Femur (tissue), 1 donor: Measurements from ENCODE around the gene ITPR1.
A peak's percentile ranks its signal among the peaks of the same experiment; 100 is the strongest.

Experiments
- DNase-seq: peaks from one replicate; pipeline ENCODE4 v3.0.0-alpha.2; 2017

The ITPR1 gene

GRCh38 chr3:4794798-4795197 lies 301.6 kb downstream of the ITPR1 start:
- DNase-seq, result no peak

DNA sequence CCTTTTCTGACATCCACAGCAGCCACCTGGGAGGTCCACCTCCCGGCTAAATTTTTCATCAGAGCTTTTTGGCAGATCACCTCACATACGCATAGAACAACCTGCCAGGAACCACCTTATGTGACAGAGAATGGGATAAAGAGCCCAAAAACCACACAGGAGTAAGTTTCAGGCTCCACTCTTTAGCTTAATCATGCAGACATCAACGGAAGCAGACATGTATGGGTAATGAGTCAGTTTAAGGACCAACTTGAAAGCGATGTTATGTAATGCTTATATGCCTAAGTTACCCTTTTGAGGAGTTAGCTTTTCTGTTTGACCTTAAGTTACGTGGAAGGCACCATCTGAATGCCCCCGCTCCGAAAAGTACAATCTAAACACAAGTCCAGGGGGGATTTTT lies 302.8 kb downstream of the ITPR1 start:
- DNase-seq, result no peak

GRCh38 chr3:4797201-4797705 lies 304.1 kb downstream of the ITPR1 start:
- no peak for DNase-seq

GRCh38 chr3:4799266-4800256 lies 306.4 kb downstream of the ITPR1 start:
- DNase-seq, result no peak

GRCh38 chr3:4800595-4800994 lies 307.4 kb downstream of the ITPR1 start:
- DNase-seq, result no peak

DNA sequence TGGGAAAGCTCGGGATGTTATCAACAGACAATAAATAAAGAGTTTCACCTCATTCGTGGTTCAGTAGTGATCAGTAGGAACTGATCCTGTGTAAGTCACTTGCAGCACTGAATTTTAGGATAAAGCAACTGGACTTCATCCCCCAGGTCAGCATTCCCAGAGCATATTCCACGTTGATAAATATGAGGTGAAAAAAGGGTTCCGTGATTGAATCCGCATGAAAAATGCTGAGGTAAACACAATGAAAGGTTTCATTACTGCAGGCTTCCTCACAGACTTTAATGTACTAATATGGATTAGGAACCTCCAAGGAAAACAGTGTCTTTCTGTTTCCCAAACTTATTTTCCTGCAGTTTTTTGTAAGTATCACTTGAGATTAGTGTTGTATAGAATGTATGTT lies 308.7 kb downstream of the ITPR1 start:
- no peak for DNase-seq

DNA sequence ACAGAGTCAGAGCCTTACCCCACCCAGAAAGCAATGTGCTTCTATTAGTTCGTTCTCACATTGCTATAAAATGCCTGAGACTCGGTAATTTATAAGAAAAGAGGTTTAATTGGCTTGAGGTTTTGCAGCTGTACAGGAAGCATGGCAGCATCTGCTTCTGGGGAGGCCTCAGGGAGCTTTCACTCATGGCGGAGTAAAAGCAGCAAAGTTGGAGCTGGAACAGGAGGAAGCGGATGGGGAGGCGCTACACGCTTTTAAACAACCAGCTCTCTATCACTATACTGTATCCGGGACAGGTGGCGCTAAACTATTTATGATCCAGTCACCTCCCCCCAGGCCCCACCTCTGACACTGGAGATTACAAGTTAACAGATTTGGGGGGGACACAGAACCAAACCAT lies 309.8 kb downstream of the ITPR1 start:
- DNase-seq, result no peak

- DNase-seq, result no peak
These were observed 311.3 kb downstream of the ITPR1 start for GRCh38 chr3:4804161-4805058.

DNA sequence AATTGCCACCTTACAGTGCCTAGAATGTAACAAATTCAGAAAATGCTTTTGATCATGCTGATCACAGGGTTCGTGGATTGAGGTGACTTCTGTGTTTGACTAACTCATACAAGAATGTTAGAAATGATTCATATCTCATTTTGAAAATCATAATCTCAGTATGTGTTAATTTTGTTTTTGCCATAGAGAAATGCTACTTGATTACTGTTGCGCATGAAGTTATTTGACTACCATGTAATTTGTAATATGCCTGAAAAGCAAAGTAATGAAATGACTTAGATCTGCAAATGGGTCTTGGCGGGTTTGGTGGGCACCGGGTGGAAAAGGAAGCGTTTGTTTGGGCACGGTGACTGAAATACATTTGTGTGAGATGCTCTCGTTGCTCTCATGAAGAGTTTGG lies 312.5 kb downstream of the ITPR1 start:
- no peak for DNase-seq

- DNase-seq, result no peak
These were observed 313.5 kb downstream of the ITPR1 start for GRCh38 chr3:4806535-4807108.

DNA sequence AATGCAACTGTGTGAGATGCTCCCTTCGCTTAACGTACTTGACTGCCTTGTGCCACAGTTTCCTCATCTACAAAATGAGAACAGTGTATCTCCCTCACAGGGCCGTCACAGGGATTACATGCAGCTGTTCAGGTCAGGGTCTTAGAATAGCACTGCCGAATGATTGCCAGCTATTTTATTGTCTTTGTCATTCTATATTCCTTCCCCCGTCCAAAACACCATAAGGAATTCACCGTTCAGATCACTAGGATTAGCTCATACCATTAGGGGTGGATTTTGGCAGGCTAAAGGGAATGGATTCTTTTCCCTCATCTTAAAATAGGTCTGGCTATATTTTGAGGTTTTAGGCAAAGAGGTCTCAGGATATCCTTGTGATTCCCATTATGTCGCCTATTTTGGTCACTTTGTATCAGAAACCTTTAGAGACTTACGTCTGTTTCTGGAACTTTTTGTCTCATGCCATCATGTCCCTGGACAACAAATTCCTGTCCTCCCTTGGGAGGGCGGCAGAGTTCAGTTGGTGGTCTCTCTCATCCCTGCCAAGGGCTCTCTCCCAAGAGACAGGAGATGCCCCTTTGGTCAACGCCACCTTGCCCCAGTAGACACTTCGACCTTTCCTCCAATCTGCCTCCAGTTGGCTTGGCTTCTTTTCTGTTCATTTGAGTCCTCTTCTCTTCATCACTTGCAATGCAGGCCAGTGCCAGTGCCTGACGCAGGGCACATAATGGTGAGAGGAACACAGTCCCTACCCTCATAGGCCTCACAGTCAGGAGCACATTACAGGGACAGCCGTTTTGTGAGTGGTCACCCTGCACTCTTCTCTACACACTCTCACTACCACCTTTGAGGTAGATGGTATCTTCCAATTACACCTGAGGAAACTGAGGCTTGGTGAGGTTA lies 314.5 kb downstream of the ITPR1 start:
- DNase-seq, result peak; percentile 56

DNA sequence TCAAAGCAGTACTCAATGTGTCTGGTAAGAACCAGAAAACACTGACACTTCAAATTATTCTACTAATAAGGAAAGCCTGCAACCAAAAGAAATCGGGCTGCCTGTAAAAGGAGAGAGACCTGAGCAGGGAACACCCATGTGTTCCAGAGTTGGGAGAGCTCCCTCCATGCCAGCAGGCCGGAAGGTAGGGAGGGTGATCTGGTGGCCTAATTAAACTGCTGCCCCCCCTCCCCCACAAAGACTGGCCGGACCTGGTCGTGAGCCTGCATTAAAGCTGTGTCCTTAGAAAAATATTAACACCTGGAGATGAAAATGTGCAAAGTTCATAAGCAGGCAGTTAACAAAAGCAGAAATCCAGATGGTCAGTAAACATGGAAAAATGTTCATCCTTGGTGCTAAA lies 315.5 kb downstream of the ITPR1 start:
- DNase-seq, result no peak

GRCh38 chr3:4809922-4810321 lies 316.8 kb downstream of the ITPR1 start:
- no peak for DNase-seq

- peak; percentile 46 for DNase-seq
These were observed 319.4 kb downstream of the ITPR1 start for GRCh38 chr3:4812591-4812990.

- no peak for DNase-seq
These were observed 320.8 kb downstream of the ITPR1 start for GRCh38 chr3:4813909-4814304.

GRCh38 chr3:4814305-4814903 lies 321.3 kb downstream of the ITPR1 start:
- DNase-seq, result no peak

GRCh38 chr3:4814904-4815574 lies 321.9 kb downstream of the ITPR1 start:
- DNase-seq, result no peak

DNA sequence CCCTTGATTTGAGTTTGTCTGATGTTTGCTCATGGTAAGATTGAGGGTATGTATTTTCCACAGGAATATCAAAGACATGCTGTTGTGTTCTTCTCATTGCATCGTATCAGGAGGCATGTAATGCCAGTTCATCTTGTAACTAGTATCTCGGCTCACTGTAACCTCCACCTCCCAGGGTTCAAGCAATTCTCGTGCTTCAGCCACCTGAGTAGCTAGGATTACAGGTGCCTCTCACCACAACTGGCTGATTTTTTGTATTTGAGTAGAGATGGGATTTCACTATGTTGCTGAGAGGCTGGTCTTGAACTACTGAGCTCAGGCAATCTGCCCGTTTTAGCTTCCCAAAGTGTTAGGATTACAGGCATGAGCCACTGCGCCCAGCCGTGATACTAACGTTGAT lies 323.2 kb downstream of the ITPR1 start:
- DNase-seq, result no peak

DNA sequence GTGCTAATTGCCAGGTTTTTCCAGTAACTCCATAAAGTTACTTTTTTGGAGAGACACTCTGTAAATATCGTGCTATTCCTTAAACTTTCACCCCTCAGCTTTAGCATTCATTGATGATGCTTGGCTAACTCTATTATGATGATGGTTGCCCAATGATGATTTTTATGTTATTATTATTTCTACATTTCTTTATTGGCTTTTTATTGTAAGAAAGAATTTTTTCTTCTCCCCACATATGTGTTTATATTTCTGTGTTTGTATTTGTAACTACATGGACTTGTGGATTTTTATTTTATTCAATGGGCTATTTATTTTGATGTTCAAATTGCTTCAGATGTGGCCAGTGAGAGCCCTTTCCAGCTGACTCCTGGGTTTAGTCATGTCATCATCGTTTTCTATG lies 323.6 kb downstream of the ITPR1 start:
- no peak for DNase-seq

- no peak for DNase-seq
These were observed 324.0 kb downstream of the ITPR1 start for GRCh38 chr3:4817128-4817527.

DNA sequence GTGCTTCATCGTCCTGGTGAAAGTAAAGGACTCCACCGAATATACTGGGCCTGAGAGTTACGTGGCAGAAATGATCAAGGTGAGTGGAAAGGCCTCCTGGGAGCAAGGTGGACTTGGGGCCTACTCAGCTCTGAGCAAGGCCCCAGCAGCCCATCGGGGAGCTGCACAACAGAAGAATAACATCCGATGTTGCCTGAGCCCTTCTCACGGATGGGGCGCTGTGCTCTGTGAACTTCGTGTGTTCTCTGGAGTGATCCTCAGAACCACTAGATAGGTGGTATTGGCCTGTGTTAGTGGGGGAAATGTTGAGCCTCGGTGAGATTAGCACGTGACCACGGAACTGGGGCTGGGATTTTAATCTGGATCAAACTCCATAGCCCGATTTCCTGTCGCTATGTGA lies 325.0 kb downstream of the ITPR1 start:
- DNase-seq, result no peak
